ENCODE data around the gene EIF4G2.
A peak's percentile ranks its signal among the peaks of the same experiment; 100 is the strongest.

EIF4G2 gene

DNA sequence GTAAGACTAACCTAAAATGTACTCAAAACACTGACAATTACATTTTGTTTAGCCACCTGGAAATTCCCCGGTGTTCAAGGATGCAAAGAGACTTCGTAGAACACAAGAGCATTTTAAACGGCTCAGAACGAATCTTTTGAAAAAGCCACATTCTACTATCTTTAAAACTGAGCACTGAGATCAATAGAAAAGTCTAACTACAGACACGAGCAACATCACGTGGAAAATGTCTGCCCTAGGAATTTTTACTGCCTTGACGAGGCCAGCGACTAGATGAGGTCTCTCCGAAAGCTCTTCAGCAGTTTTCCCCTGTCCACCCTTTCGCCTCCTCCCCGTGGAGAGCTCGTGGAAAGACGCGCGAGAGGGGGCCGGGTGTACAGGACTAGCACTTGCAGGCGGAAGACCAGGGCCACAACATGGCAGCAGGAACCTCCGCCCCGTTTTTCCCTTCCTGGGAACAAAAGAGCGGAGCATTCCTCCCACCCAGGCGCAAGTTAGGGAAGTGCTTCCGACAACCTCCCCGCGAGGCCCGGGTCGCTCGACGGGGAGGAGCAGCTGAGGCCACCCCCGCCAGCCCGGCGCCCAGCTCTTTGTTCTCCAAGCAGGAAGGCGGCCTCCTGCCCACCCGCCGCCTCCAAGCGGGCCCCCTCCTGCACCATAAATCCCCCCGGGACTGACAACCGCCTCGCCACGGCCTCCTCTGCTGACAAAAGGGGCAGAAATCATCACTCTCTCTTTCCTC lies 1.1 kb downstream of the EIF4G2 start:
- no peak for DNase-seq

- no peak for DNase-seq
Measured at GRCh38 chr11:10806206-10806605, 2.5 kb downstream of the EIF4G2 start.

DNA sequence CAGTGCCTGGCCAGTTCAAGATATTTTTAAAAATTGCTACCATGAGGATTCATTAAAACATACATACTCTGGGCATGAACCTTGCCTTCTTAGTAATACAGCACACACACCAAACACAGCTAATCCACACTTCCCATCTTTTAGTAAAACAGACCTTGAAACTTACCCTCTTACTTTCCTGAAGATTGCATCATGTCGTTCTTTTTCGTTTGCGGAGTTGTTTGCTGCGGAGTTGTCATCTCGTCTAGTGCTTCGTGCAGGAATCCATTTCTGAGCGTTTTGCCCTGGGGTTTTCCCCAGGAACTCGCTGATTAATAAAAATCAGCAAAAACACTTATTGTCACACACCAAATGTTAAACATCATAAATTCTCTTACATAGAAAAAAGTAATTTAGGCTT lies 3.0 kb downstream of the EIF4G2 start:
- no peak for DNase-seq

GRCh38 chr11:10803676-10804075 lies 5.0 kb downstream of the EIF4G2 start:
- no peak for DNase-seq

- no peak for DNase-seq
Measured at GRCh38 chr11:10800292-10800691, 8.4 kb downstream of the EIF4G2 start.

GRCh38 chr11:10798330-10798928 lies 10.3 kb downstream of the EIF4G2 start:
- DNase-seq: no peak

DNA sequence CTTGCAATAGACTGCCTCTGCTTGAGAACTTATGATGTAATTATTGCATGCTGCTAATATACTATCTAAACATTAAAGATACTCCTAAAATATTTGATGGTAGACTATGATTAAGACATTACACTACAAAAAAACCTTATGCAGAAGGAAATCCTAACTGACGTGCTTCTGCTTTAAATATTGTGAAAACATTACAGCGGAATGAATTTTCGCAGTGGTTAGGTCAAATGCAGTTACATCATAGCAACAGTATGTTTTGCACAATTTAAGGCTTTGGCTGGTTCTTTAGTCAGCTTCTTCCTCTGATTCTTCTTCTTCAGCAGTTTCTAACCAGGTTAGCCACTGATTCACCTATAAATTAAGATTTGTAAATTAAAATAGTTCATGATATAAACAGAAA lies 11.2 kb downstream of the EIF4G2 start:
- no peak for DNase-seq

DNA sequence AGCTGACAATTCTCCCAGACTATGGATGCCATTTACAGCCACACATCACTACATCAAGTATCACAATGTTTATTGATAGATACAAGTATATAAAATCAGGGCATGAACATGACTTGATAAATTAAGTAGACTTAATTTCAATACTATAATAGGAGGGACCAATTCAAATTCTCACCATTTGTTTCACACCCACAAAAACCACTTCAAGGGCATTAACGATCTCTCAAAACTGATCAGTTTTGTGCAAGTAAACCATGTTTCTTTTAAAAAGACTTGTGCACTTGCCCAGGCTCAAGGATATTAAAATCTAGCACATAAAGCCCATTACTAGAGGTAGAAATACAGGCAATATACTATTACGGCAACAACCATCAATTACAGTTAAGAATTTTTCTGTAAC lies 11.7 kb downstream of the EIF4G2 start:
- DNase-seq: no peak

GRCh38 chr11:10796191-10796590 lies 12.5 kb downstream of the EIF4G2 start:
- no peak for DNase-seq

- no peak for DNase-seq
Measured at GRCh38 chr11:10793470-10794255, 15.1 kb downstream of the EIF4G2 start.

GRCh38 chr11:10792385-10793068 lies 16.2 kb downstream of the EIF4G2 start:
- peak; percentile 52 for DNase-seq

DNA sequence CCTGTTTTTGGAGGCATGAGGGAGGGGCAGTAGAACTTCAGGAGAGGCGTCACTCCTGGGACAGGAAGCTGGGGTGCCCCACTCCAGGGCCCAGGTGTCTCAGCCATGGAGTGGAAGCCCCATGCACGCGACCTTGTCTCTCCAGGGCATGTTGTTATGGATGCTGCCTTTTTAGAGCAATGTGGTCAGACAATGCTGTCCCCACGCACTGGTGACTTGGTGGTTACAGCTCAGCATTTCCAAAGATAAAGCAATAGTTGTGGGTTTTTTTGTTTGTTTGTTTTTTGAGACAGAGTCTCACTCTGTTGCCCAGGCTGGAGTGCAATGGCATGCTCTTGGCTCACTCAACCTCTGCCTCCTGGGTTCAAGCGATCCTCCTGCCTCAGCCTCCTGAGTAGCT lies 22.3 kb downstream of the EIF4G2 start:
- no peak for DNase-seq

GRCh38 chr11:10785146-10785474 lies 23.6 kb downstream of the EIF4G2 start:
- DNase-seq: no peak

GRCh38 chr11:10784232-10785145 lies 24.2 kb downstream of the EIF4G2 start:
- peak; percentile 88 for DNase-seq

GRCh38 chr11:10780040-10780439 lies 28.7 kb downstream of the EIF4G2 start:
- DNase-seq: no peak

DNA sequence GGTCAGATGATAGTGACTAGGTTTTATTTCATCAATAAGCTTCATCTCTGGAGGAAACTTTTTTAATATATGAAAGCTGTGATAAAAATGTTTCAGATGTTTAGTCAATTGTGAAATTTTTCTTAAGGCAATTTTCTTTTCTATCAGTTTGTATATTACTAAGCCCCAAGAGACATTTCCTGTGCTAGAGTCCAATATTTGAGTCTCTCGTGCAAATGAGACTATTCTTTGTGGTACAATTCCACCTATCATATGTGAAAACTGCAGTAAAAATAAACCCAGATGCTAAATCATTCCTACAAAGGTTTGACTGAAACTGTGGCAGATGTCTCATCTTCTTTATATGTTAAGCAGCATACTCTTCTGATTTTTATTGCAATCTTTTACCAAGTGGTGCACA lies 29.6 kb downstream of the EIF4G2 start:
- DNase-seq: no peak

DNA sequence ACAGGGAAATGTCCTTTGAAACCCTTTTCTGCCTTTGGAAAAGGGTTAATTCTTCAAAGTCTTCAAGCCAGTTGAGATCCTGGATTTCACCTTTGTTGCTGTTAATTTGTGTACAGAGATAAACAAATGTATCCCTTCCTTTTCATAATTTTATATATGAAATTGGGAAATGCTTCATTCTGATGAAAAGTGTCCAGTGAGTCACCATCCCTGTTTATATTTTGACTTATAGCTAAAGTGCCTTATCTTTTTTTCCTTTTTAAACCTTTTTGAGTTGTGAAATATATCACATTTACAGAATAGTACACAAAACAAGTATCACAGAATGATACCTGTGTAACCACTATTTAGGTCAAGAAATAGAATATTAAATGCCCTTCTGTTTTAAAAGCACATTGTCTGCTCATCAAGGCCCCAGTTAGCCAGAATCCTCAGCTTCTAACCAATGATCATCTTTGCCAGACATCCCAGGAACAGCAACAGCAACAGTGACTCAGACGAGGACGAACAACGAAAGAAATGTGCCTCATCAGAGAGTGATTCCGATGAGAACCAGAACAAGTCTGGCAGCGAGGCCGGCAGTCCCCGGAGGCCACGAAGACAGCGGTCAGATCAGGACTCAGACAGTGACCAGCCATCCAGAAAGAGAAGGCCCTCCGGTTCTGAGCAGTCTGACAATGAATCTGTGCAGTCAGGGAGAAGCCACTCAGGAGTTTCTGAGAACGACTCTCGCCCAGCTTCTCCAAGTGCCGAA lies 30.3 kb downstream of the EIF4G2 start:
- no peak for DNase-seq

- DNase-seq: no peak
Measured at GRCh38 chr11:10777806-10778205, 30.9 kb downstream of the EIF4G2 start.

DNA sequence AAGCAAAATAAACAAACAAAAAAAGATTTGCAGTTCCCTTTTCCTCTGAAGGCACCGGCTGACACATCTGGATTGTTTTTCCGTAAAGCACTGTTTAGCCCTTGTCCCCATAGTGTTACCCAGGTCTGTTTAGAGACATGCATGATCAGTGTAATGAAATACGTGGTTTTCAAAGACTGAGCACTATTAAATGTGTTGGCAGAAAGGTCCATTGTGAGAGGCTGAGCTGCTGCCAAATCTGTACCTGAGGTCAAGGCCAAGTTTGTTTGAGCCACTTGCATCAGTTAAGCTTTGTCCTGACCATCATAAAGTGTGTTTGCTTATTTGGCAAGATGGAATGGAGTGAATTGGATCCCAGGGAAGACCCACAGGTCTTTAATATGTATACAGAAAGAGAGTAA lies 31.3 kb downstream of the EIF4G2 start:
- peak; percentile 42 for DNase-seq

DNA sequence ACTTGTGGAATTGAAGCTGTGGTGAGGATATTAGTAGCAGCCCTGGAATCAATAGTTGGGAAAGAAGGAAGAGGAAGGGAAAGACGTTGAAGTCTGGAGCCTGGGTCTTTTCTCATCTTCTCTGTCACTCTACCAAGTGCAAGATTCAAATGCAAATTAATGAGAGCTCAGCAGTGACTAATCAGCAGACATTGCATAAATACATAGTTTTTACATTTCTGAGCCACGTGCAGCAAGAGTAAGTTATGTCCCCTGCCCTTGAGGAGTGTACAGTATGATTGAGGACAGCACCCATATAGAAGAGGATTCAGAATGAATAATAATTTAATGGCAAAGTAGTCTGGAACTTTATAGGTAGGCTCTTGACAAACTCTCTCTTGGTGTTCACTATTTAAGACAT lies 33.9 kb downstream of the EIF4G2 start:
- DNase-seq: no peak

- DNase-seq: no peak
Measured at GRCh38 chr11:10771457-10771856, 37.3 kb downstream of the EIF4G2 start.
